Choroid plexus epithelial cell (primary cell): Measurements from ENCODE around the gene SLC10A4.

Experiments used
- DNase-seq: peaks from one replicate; pipeline ENCODE4 v3.0.0-alpha.2; 2010; ENCODE audit warnings: low read depth
- H3K4me3 ChIP-seq: 2 replicates; pipeline ENCODE4 v1.5.1; 2011; ENCODE audit warnings: low read depth, mild to moderate bottlenecking, control low read depth, low read length, moderate library complexity
- TF ChIP-seq, protein P1 (sequence below): conservative IDR thresholded peaks from 2 replicates; pipeline ENCODE4 v1.5.1; 2011; ENCODE audit warnings: low read depth, mild to moderate bottlenecking, control low read depth, inconsistent platforms, low read length, moderate library complexity

SLC10A4 gene

DNA sequence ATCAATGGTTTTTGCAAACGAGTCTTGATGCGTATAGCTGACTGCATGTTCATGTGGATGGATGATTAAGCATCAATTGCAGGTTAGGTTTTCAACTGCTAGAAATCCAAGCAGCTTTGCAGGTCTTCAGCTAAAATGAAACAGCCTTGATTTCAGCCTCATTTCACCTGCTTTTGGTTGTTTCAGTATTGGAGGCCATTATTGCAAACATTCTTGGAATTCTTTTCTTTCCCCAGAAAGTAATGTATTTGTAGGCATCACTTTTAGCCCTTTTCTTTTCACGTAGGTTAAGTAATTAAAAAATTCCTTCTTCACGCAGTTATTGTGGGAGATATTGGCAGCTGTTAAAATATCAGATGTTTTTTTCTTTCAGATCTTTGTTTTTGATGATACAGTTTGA is 15.8 kb downstream of the SLC10A4 start:
- TF ChIP-seq, protein P1, sequence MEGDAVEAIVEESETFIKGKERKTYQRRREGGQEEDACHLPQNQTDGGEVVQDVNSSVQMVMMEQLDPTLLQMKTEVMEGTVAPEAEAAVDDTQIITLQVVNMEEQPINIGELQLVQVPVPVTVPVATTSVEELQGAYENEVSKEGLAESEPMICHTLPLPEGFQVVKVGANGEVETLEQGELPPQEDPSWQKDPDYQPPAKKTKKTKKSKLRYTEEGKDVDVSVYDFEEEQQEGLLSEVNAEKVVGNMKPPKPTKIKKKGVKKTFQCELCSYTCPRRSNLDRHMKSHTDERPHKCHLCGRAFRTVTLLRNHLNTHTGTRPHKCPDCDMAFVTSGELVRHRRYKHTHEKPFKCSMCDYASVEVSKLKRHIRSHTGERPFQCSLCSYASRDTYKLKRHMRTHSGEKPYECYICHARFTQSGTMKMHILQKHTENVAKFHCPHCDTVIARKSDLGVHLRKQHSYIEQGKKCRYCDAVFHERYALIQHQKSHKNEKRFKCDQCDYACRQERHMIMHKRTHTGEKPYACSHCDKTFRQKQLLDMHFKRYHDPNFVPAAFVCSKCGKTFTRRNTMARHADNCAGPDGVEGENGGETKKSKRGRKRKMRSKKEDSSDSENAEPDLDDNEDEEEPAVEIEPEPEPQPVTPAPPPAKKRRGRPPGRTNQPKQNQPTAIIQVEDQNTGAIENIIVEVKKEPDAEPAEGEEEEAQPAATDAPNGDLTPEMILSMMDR, result no peak
- DNase-seq, result no peak
- H3K4me3 ChIP-seq, result no peak overlapping the region

DNA sequence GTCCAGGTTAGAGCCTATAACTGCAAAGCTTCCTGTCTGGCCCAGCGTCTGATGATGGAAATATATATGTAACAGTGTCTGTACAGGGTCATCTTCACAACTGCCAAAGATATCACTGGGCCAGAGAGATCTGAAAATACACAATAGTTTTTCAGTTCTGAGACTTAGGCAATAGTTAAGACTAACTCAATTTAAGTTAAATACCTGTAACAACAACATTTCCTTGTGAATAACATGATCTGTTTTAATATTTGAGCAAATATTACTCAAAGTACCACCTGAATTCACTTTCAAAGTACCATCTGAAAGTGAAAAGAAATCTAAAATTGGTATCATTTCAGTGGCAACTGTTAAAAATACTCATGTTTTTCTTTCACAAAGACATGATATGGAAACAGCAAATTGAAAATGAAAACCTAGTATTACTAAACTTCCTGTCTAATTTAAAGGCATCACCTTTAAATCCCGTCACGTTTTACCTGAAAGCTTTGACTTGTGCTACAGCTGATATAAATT is 16.5 kb downstream of the SLC10A4 start:
- TF ChIP-seq, protein P1, result no peak
- H3K4me3 ChIP-seq, result no peak overlapping the region
- no peak for DNase-seq

DNA sequence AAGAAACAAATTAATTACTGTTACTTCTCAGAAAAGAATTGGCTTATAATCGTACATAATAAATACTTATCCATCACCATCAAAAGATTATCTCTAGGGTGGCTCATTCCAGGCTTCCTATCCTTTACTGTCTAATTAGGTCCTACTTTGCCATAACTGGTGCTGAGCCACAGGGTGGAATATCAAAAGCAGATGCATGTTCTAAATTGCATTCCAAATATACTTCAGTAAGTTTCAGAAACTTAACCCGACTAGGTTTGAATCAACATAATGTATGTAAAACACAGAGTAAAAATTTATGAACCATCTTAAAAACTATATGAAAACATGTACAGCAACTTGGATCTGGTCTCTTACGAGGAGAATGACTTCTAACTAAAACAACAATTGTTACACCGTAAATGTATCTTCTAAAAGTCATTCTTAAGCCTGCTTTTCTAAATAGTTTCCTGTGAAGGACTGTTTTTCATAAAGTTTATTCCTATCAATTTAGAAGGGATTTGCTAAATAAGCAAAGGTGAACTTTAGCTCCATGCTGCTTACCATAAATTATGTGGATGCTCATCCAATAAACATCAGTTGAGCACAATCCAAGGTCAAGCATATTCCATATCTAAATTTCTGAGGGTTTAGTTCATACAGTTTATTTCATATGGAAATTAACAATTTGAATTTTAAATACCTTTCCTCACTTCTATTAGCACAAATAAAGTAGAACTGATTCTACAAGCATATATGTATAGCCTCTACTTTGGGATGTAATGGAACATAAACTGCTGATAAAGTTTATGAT is 20.3 kb downstream of the SLC10A4 start:
- no peak for DNase-seq
- TF ChIP-seq, protein P1, result no peak
- H3K4me3 ChIP-seq, result no peak overlapping the region

DNA sequence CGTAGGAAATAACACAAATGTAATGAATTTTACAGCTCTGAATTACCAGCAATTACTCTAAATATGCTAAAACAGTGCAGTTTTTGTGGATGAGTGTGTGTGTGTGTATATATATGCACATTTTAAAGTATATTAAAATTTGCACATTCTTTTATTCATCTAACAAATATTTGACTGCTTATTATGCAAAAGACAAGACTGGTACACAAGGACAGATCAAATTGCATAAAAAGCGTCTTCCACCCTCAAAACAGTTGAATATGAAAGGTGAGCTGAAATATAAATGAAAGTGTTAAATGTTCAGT is 20.8 kb downstream of the SLC10A4 start:
- TF ChIP-seq, protein P1, result no peak
- no peak overlapping the region for H3K4me3 ChIP-seq

DNA sequence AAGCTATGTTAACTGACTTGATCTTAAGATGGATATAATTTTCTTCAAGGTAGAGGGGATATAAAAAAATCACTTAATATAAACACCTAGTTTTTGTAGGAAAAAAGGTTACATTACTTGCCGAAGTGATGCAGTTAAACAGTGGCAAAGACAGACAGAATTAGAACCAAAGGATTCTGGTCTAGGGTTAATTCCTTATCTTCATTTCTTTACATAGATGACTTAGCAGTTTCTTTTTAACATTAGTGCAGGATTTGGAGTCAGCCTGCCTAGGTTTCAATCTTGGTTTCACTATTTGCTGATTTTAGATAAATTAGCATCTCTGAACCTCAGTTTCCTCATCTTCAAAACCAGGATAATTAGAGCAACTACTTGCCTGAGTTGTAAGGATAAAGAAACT is 21.2 kb downstream of the SLC10A4 start:
- TF ChIP-seq, protein P1, result no peak
- no peak overlapping the region for H3K4me3 ChIP-seq
- DNase-seq, result no peak

More for the DNA sequence above, 20.8 kb downstream of the SLC10A4 start:
- DNase-seq, result no peak

DNA sequence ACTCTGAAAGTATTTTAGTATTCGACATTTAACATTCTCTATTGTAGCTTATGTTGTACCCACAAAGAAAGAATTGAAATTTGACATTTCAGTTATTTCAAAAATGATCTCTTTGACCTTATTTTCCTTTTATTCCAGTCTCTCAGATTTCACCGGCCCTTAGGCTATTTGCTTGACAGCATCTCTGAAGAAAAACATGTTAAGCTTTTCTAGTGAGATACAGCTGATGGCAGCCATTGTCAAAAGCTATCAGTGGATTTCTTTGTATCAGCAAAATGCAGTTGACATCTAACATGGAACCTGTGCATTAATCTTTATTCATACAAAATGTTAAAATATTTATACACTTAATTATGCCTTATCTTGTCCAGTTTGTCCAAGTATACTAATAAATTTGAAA is 23.6 kb downstream of the SLC10A4 start:
- no peak overlapping the region for H3K4me3 ChIP-seq
- TF ChIP-seq, protein P1, result no peak
- DNase-seq, result no peak

DNA sequence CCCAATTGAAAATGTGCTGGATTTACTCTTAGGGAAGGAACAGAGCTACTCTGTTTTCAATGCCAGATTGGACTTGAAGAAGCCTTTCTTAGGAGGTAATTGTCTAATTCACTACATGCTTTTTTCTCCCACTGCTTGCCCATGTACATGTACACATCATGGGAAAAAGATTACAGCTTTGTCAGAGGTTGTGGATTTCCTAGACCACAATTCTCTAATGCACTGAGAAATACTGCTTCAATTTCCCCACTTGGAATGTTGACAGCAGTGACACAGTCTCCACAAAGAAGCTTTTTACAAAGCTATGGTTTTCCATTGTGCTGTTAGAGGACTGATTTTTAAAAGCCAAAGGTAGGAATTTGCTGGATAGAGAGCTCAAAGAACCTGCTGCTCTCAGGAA is 26.4 kb downstream of the SLC10A4 start:
- H3K4me3 ChIP-seq, result no peak overlapping the region
- TF ChIP-seq, protein P1, result no peak
- no peak for DNase-seq
